Measurements from ENCODE around the gene CLGN. TPM values are rescaled to one million over a fixed set of nuclear protein-coding genes. Genes with fewer than 3 reads are reported as not detected.

The CLGN gene
- total RNA-seq, 1 experiment from 2014 or later, result 5.5 TPM

DNA sequence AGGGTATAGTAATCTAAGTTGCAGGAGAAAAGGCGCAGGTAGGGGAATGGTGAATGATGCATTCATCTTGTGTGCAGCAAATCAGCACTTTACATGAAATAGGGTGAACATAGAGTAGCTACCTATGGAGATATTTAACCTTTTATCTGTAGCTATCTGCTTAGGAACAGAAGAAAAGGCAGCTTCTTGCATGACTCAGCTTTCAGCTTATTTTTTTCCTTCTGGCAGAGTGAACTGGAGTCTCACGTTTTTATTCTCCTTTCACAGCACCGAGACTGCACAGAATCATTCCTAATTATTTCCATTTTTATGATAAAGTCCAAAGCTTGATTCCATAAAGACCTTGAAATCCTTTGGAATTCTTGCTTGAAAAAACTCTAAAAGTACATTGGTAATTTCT lies 58.8 kb downstream of the CLGN start:
- TF ChIP-seq, protein P1, sequence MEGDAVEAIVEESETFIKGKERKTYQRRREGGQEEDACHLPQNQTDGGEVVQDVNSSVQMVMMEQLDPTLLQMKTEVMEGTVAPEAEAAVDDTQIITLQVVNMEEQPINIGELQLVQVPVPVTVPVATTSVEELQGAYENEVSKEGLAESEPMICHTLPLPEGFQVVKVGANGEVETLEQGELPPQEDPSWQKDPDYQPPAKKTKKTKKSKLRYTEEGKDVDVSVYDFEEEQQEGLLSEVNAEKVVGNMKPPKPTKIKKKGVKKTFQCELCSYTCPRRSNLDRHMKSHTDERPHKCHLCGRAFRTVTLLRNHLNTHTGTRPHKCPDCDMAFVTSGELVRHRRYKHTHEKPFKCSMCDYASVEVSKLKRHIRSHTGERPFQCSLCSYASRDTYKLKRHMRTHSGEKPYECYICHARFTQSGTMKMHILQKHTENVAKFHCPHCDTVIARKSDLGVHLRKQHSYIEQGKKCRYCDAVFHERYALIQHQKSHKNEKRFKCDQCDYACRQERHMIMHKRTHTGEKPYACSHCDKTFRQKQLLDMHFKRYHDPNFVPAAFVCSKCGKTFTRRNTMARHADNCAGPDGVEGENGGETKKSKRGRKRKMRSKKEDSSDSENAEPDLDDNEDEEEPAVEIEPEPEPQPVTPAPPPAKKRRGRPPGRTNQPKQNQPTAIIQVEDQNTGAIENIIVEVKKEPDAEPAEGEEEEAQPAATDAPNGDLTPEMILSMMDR (IDR thresholded peaks at IDR 0.05; ENCODE audit: insufficient read depth in 1 of 2, low read depth in 1 of 2, low read length in 1 of 2, severe bottlenecking in 1 of 2, unreplicated experiment in 1 of 2), result no peak
- POLR2A ChIA-PET, result no interaction called here
- H3K27me3 ChIP-seq (replicated peaks; ENCODE audit: control insufficient read depth, insufficient read depth, low read length), result no peaks in the 10 kb centered on the region
- no peaks in the 10 kb centered on the region for H3K36me3 ChIP-seq (ENCODE audit: control insufficient read depth, insufficient read depth, low read length)
- H3K4me3 Mint-ChIP-seq (ENCODE audit: unreplicated experiment), result no peak overlapping the region
- no peak overlapping the region for H3K4me3 ChIP-seq (ENCODE audit: low read depth, low read length)
- H3K36me3 Mint-ChIP-seq (ENCODE audit: insufficient read depth, unreplicated experiment), result no peaks in the 10 kb centered on the region
- no peak overlapping the region for H3K27ac Mint-ChIP-seq (ENCODE audit: unreplicated experiment)
- no peaks in the 10 kb centered on the region for H3K9me3 ChIP-seq
- BruUV-seq (replicated peaks), result no TSS peak
- peaks cover 9% of the 10 kb centered on the region for H3K4me1 ChIP-seq
- no peak for DNase-seq
- H3K27me3 Mint-ChIP-seq (ENCODE audit: insufficient read depth, unreplicated experiment), result no peaks in the 10 kb centered on the region
- no peaks in the 10 kb centered on the region for H3K4me1 Mint-ChIP-seq (ENCODE audit: low read depth, unreplicated experiment)
- intact Hi-C loops (cut with micrococcal nuclease; ENCODE audit: unreplicated experiment), result no loop called here
- no peaks in the 10 kb centered on the region for H3K9me3 Mint-ChIP-seq (ENCODE audit: unreplicated experiment)
- CTCF ChIA-PET, result interaction anchor here (1.5 kb wide), 1 partner anchor 9 kb away, joined by 6 read pairs; no protein-coding TSS in a partner anchor

DNA sequence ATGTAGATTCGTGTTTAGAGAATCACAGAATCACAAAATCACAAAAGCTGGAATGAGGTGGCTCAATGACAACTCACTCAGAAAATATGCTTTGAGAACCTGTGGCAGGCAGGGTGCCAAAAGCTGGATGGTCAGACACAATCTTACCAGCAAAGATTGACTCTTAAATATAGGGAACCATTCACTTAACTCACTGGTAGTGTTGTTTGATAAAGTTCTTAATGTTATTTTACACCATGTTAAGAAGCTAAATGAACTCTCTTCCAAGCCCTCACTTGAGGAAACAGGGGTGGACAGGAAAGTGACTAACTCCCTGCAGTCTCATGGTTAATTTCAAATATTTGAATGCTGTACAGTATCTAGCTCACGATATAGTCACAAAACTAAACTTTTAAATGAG lies 59.7 kb downstream of the CLGN start:
- intact Hi-C loops (cut with micrococcal nuclease; ENCODE audit: unreplicated experiment), result no loop called here
- H3K27ac Mint-ChIP-seq (ENCODE audit: unreplicated experiment), result no peak overlapping the region
- no TSS peak for BruUV-seq (replicated peaks)
- Histone ChIP-seq H3K4me1 (peaks cover 19% of the 10 kb centered on the region), H3K27me3 (replicated peaks; ENCODE audit: control insufficient read depth, insufficient read depth, low read length) (no peaks in the 10 kb centered on the region), H3K4me3 (ENCODE audit: low read depth, low read length) (no peak overlapping the region), H3K9me3 (no peaks in the 10 kb centered on the region), H3K36me3 (ENCODE audit: control insufficient read depth, insufficient read depth, low read length) (no peaks in the 10 kb centered on the region)
- no peaks in the 10 kb centered on the region for H3K9me3 Mint-ChIP-seq (ENCODE audit: unreplicated experiment)
- H3K4me3 Mint-ChIP-seq (ENCODE audit: unreplicated experiment), result no peak overlapping the region
- TF ChIP-seq, protein P1 (IDR thresholded peaks at IDR 0.05; ENCODE audit: insufficient read depth in 1 of 2, low read depth in 1 of 2, low read length in 1 of 2, severe bottlenecking in 1 of 2, unreplicated experiment in 1 of 2), result no peak
- ChIA-PET POLR2A (no interaction called here), CTCF (no interaction called here)
- H3K4me1 Mint-ChIP-seq (ENCODE audit: low read depth, unreplicated experiment), result peaks cover 2% of the 10 kb centered on the region
- H3K27me3 Mint-ChIP-seq (ENCODE audit: insufficient read depth, unreplicated experiment), result no peaks in the 10 kb centered on the region
- no peaks in the 10 kb centered on the region for H3K36me3 Mint-ChIP-seq (ENCODE audit: insufficient read depth, unreplicated experiment)
- no peak for DNase-seq

GRCh38 chr4:140363558-140363957 lies 63.9 kb downstream of the CLGN start:
- TF ChIP-seq, protein P1 (IDR thresholded peaks at IDR 0.05; ENCODE audit: insufficient read depth in 1 of 2, low read depth in 1 of 2, low read length in 1 of 2, severe bottlenecking in 1 of 2, unreplicated experiment in 1 of 2), result no peak
- no peaks in the 10 kb centered on the region for H3K36me3 ChIP-seq (ENCODE audit: control insufficient read depth, insufficient read depth, low read length)
- no peak overlapping the region for H3K4me3 Mint-ChIP-seq (ENCODE audit: unreplicated experiment)
- ChIA-PET CTCF (interaction anchor here (1.2 to 1.4 kb wide), 2 partner anchors 10 to 33 kb away, joined by 4 to 7 read pairs; partner anchors contain the start of gene SCOC), POLR2A (interaction anchor here (1.0 kb wide), 1 partner anchor 10 kb away, joined by 4 read pairs; the partner anchor contains the start of gene SCOC)
- H3K4me3 ChIP-seq (ENCODE audit: low read depth, low read length), result no peak overlapping the region
- intact Hi-C loops (cut with micrococcal nuclease; ENCODE audit: unreplicated experiment), result no loop called here
- H3K4me1 Mint-ChIP-seq (ENCODE audit: low read depth, unreplicated experiment), result peaks cover 6% of the 10 kb centered on the region
- BruUV-seq (replicated peaks), result no TSS peak
- no peaks in the 10 kb centered on the region for H3K9me3 Mint-ChIP-seq (ENCODE audit: unreplicated experiment)
- H3K27me3 ChIP-seq (replicated peaks; ENCODE audit: control insufficient read depth, insufficient read depth, low read length), result no peaks in the 10 kb centered on the region
- H3K9me3 ChIP-seq, result no peaks in the 10 kb centered on the region
- H3K36me3 Mint-ChIP-seq (ENCODE audit: insufficient read depth, unreplicated experiment), result no peaks in the 10 kb centered on the region
- no peak for DNase-seq
- H3K27me3 Mint-ChIP-seq (ENCODE audit: insufficient read depth, unreplicated experiment), result no peaks in the 10 kb centered on the region
- peaks cover 14% of the 10 kb centered on the region for H3K4me1 ChIP-seq
- no peak overlapping the region for H3K27ac Mint-ChIP-seq (ENCODE audit: unreplicated experiment)

Data from Caco-2 (cell line).